HepG2 (cell line): Measurements from ENCODE around the gene DELE1. TPM values are rescaled to one million over a fixed set of nuclear protein-coding genes. Genes with fewer than 3 reads are reported as not detected.

Experiments used
- ERF ChIP-seq: IDR thresholded peaks from 2 replicates; pipeline ENCODE4 v1.6.1; 2018; ENCODE audit warnings: missing biosample characterization, missing genetic modification reagents
- MIER3 ChIP-seq: IDR thresholded peaks from 2 replicates; pipeline ENCODE4 v1.6.1; 2016; ENCODE audit warnings: missing compliant biosample characterization, borderline replicate concordance
- NFATC3 ChIP-seq: sonication (generic); formaldehyde crosslinking; IDR thresholded peaks from 2 replicates; pipeline ENCODE4 v1.5.1; 2020; ENCODE audit warnings: mild to moderate bottlenecking, missing genetic modification reagents
- PPARG ChIP-seq: conservative IDR thresholded peaks from 2 replicates; pipeline ENCODE4 v1.6.1; 2016; ENCODE audit warnings: missing biosample characterization, missing genetic modification reagents
- YEATS2 ChIP-seq: sonication (generic); formaldehyde crosslinking; IDR thresholded peaks from 2 replicates; pipeline ENCODE4 v1.4.0; 2020; ENCODE audit warnings: missing genetic modification reagents, borderline replicate concordance
- ZFP1 ChIP-seq: IDR thresholded peaks from 2 replicates; pipeline ENCODE4 v1.6.1; 2016
- ZFX ChIP-seq: sonication (generic); formaldehyde crosslinking; IDR thresholded peaks from 2 replicates; pipeline ENCODE4 v1.4.0; 2020; ENCODE audit warnings: mild to moderate bottlenecking, low read depth, missing genetic modification reagents, moderate library complexity
- ZNF652 ChIP-seq: IDR thresholded peaks from 2 replicates; pipeline ENCODE4 v1.6.1; 2016; ENCODE audit warnings: low read depth, borderline replicate concordance
- ZNF761 ChIP-seq: sonication (generic); formaldehyde crosslinking; conservative IDR thresholded peaks from 2 replicates; pipeline ENCODE4 v1.4.0; 2020; ENCODE audit warnings: mild to moderate bottlenecking, missing genetic modification reagents
- ZNF883 ChIP-seq: sonication (generic); formaldehyde crosslinking; IDR thresholded peaks from 2 replicates; pipeline ENCODE4 v1.5.1; 2020; ENCODE audit warnings: mild to moderate bottlenecking, missing genetic modification reagents; ENCODE audit errors: not compliant biosample characterization
- polyA plus RNA-seq, 8 experiments: library from polyadenylated mRNA; depleted of rRNA in 3 of 8; stranded (reverse) in 7 of 8; unstranded in 1 of 8; fragments of >200 nt; fragmentation: Illumina TruSeq in 4 of 8; extraction: Trizol in 4 of 8; gene quantifications; 2 replicates each; pipeline versions ENCODE4 v1.2.1 to v1.2.3, GENCODE V29; 2011 to 2016; ENCODE audit warnings: low read depth in 4 of 8, missing spikeins in 1 of 8, mixed read lengths in 1 of 8; ENCODE audit not compliant: insufficient read depth in 1 of 8
- total RNA-seq, 5 experiments: library from RNA; depleted of rRNA; stranded (reverse); fragments of >200 nt; fragmentation: Illumina TruSeq; extraction: Trizol; gene quantifications; 2 replicates each; pipeline ENCODE4 v1.2.3, GENCODE V29; 2016; ENCODE audit warnings: low read depth in 1 of 5
- TF ChIP-seq, protein P1 (sequence below): sonication (generic); formaldehyde crosslinking; conservative IDR thresholded peaks from 2 replicates; pipeline ENCODE4 v1.4.0; 2020; ENCODE audit warnings: mild to moderate bottlenecking, missing genetic modification reagents, moderate library complexity
- TF ChIP-seq, protein P2 (sequence below): sonication (generic); formaldehyde crosslinking; IDR thresholded peaks from 2 replicates; pipeline ENCODE4 v1.5.1; 2020; ENCODE audit warnings: missing genetic modification reagents, mild to moderate bottlenecking, borderline replicate concordance
- TF ChIP-seq, protein P3 (sequence below), 2 experiments: fragments of 450-650 bp in 1 of 2; sonication (generic) in 1 of 2; formaldehyde crosslinking in 1 of 2; IDR thresholded peaks; 2 replicates each; pipeline versions ENCODE4 v1.6.1 to v1.8.0; 2016 to 2022; ENCODE audit warnings: antibody characterized with exemption in 1 of 2, mild to moderate bottlenecking in 1 of 2, missing genetic modification reagents in 1 of 2

The DELE1 gene
- total and polyA plus RNA-seq, 2 of the 13 experiments (the other 11 are each of a cell fraction or from before 2014, with no cell fraction given): 57.5 to 90.3 TPM

DNA sequence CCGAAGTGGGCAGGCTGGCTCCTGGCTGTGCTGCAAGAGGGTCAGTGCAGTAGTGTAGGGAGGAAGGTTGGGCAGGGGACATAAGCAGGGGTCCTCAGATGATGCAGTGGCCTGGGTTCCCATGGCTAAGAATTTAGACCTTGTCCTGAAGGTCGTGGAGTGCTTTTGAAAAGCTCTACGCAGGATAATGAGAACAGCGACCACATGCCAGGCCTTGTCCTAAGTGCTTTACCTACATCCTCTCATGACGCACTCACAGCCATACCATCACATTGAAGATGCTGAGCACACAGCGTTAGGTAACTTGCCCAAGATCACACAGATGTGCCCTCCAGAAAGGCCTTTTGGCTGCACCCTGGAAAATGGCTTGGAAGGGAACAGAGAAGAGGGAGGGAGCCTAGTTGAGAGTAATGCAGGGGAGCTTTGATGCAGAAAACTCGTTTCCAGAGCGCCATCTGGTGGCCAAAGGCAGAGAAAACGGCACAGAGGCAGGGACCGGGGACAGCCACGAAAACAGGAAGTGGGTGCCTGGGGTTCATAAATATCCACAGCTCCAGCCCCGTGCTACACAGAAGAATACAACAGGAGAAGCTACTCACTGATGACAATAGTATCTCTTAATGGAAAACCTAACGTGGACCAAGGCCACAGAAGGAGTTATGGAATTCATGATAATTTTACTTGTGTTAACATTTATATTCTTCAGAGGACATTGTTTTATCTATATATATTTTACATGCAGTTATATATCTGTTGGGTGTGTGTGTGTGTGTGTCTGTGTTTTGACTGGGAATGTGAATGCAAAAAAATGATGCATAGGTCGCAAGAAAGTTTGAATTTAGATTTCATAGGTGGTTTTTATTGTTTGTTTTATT lies 37.0 kb downstream of the DELE1 start (continued):
- TF ChIP-seq MIER3 (CRISPR knock-in tag) (0 out of 2 replicates have a peak, but pooled peaks have one; percentile 46), ZNF761 (0 out of 2 replicates have a peak, but pooled peaks have one; percentile 56), ZFX (CRISPR knock-in tag) (peak; percentile 33; the same call in 1 of the 2 replicates), ERF (CRISPR knock-in tag) (0 out of 2 replicates have a peak, but pooled peaks have one; percentile 40), ZNF883 (CRISPR knock-in tag) (no peak), ZNF652 (CRISPR knock-in tag) (no peak), NFATC3 (CRISPR knock-in tag) (no peak), YEATS2 (peak; percentile 38; the same call in 1 of the 2 replicates), ZFP1 (CRISPR knock-in tag) (no peak), PPARG (CRISPR knock-in tag) (0 out of 2 replicates have a peak, but pooled peaks have one; percentile 14)
- TF ChIP-seq, protein P1, sequence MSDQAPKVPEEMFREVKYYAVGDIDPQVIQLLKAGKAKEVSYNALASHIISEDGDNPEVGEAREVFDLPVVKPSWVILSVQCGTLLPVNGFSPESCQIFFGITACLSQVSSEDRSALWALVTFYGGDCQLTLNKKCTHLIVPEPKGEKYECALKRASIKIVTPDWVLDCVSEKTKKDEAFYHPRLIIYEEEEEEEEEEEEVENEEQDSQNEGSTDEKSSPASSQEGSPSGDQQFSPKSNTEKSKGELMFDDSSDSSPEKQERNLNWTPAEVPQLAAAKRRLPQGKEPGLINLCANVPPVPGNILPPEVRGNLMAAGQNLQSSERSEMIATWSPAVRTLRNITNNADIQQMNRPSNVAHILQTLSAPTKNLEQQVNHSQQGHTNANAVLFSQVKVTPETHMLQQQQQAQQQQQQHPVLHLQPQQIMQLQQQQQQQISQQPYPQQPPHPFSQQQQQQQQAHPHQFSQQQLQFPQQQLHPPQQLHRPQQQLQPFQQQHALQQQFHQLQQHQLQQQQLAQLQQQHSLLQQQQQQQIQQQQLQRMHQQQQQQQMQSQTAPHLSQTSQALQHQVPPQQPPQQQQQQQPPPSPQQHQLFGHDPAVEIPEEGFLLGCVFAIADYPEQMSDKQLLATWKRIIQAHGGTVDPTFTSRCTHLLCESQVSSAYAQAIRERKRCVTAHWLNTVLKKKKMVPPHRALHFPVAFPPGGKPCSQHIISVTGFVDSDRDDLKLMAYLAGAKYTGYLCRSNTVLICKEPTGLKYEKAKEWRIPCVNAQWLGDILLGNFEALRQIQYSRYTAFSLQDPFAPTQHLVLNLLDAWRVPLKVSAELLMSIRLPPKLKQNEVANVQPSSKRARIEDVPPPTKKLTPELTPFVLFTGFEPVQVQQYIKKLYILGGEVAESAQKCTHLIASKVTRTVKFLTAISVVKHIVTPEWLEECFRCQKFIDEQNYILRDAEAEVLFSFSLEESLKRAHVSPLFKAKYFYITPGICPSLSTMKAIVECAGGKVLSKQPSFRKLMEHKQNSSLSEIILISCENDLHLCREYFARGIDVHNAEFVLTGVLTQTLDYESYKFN (CRISPR knock-in tag): 0 out of 2 replicates have a peak, but pooled peaks have one; percentile 13
- TF ChIP-seq, protein P2, sequence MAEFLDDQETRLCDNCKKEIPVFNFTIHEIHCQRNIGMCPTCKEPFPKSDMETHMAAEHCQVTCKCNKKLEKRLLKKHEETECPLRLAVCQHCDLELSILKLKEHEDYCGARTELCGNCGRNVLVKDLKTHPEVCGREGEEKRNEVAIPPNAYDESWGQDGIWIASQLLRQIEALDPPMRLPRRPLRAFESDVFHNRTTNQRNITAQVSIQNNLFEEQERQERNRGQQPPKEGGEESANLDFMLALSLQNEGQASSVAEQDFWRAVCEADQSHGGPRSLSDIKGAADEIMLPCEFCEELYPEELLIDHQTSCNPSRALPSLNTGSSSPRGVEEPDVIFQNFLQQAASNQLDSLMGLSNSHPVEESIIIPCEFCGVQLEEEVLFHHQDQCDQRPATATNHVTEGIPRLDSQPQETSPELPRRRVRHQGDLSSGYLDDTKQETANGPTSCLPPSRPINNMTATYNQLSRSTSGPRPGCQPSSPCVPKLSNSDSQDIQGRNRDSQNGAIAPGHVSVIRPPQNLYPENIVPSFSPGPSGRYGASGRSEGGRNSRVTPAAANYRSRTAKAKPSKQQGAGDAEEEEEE (CRISPR knock-in tag): 0 out of 2 replicates have a peak, but pooled peaks have one; percentile 29
- TF ChIP-seq, protein P3, sequence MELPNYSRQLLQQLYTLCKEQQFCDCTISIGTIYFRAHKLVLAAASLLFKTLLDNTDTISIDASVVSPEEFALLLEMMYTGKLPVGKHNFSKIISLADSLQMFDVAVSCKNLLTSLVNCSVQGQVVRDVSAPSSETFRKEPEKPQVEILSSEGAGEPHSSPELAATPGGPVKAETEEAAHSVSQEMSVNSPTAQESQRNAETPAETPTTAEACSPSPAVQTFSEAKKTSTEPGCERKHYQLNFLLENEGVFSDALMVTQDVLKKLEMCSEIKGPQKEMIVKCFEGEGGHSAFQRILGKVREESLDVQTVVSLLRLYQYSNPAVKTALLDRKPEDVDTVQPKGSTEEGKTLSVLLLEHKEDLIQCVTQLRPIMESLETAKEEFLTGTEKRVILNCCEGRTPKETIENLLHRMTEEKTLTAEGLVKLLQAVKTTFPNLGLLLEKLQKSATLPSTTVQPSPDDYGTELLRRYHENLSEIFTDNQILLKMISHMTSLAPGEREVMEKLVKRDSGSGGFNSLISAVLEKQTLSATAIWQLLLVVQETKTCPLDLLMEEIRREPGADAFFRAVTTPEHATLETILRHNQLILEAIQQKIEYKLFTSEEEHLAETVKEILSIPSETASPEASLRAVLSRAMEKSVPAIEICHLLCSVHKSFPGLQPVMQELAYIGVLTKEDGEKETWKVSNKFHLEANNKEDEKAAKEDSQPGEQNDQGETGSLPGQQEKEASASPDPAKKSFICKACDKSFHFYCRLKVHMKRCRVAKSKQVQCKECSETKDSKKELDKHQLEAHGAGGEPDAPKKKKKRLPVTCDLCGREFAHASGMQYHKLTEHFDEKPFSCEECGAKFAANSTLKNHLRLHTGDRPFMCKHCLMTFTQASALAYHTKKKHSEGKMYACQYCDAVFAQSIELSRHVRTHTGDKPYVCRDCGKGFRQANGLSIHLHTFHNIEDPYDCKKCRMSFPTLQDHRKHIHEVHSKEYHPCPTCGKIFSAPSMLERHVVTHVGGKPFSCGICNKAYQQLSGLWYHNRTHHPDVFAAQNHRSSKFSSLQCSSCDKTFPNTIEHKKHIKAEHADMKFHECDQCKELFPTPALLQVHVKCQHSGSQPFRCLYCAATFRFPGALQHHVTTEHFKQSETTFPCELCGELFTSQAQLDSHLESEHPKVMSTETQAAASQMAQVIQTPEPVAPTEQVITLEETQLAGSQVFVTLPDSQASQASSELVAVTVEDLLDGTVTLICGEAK (IDR thresholded peaks at IDR 0.05): no peak
- TF ChIP-seq, protein P3 (CRISPR knock-in tag; IDR thresholded peaks at IDR 0.05): no peak
